ENCODE data around the gene PRKACB.

- no peak for TF ChIP-seq RAD21 (IDR thresholded peaks at IDR 0.05 in 1 of 2, conservative IDR thresholded peaks at IDR 0.05 in 1 of 2; ENCODE audit: low read depth in 2 of 2, low read length in 2 of 2)
- no peak for TF ChIP-seq MAFK (IDR thresholded peaks at IDR 0.05; ENCODE audit: low read depth, low read length)
- no peak for TF ChIP-seq ATF2 (IDR thresholded peaks at IDR 0.05; ENCODE audit: low read length)
- TF ChIP-seq POLR2A (IDR thresholded peaks at IDR 0.05; ENCODE audit: control extremely low read depth in 1 of 2, low read depth in 2 of 2, low read length in 2 of 2) = no peak
- no peak for TF ChIP-seq USF2 (IDR thresholded peaks at IDR 0.05; ENCODE audit: low read length)
- TF ChIP-seq, protein P1, sequence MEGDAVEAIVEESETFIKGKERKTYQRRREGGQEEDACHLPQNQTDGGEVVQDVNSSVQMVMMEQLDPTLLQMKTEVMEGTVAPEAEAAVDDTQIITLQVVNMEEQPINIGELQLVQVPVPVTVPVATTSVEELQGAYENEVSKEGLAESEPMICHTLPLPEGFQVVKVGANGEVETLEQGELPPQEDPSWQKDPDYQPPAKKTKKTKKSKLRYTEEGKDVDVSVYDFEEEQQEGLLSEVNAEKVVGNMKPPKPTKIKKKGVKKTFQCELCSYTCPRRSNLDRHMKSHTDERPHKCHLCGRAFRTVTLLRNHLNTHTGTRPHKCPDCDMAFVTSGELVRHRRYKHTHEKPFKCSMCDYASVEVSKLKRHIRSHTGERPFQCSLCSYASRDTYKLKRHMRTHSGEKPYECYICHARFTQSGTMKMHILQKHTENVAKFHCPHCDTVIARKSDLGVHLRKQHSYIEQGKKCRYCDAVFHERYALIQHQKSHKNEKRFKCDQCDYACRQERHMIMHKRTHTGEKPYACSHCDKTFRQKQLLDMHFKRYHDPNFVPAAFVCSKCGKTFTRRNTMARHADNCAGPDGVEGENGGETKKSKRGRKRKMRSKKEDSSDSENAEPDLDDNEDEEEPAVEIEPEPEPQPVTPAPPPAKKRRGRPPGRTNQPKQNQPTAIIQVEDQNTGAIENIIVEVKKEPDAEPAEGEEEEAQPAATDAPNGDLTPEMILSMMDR (IDR thresholded peaks at IDR 0.05; ENCODE audit: control extremely low read depth in 1 of 3, insufficient read depth in 1 of 3, low read depth in 1 of 3, low read length in 3 of 3) = no peak
- no peak for TF ChIP-seq KDM1A (IDR thresholded peaks at IDR 0.05; ENCODE audit: borderline replicate concordance, low read length)
- TF ChIP-seq GTF2F1 (IDR thresholded peaks at IDR 0.05; ENCODE audit: borderline replicate concordance, low read depth, low read length) = no peak
- TF ChIP-seq CHD1 (IDR thresholded peaks at IDR 0.05; ENCODE audit: low read depth, low read length) = no peak
- no peak for TF ChIP-seq POU5F1 (IDR thresholded peaks at IDR 0.05; ENCODE audit: low read depth, low read length)
- TF ChIP-seq JUN (IDR thresholded peaks at IDR 0.05; ENCODE audit: low read depth, low read length) = no peak
- no peak for TF ChIP-seq EP300 (IDR thresholded peaks at IDR 0.05; ENCODE audit: borderline replicate concordance in 1 of 2, low read depth in 2 of 2, low read length in 2 of 2)
- TF ChIP-seq ZNF274 (IDR thresholded peaks at IDR 0.05; ENCODE audit: borderline replicate concordance, extremely low read depth, low read length) = no peak
- no peak for TF ChIP-seq POLR2AphosphoS5 (IDR thresholded peaks at IDR 0.05; ENCODE audit: low read depth, low read length)
Measured at GRCh38 chr1:84159533-84160240, 15.6 kb downstream of the PRKACB start.

All from H1 (cell line).